Activated T-cell treated with anti-CD3 and anti-CD28 coated beads for 4 hours (primary cell): ENCODE data around the gene GREM2.

ENCODE experiments used
- DNase-seq: peaks from one replicate; pipeline ENCODE4 v3.0.0-alpha.2; 2020

GREM2 gene

GRCh38 chr1:240496941-240497340 lies 115.0 kb downstream of the GREM2 start:
- no peak for DNase-seq

- DNase-seq = no peak
These were observed 115.6 kb downstream of the GREM2 start for GRCh38 chr1:240496356-240496755.

DNA sequence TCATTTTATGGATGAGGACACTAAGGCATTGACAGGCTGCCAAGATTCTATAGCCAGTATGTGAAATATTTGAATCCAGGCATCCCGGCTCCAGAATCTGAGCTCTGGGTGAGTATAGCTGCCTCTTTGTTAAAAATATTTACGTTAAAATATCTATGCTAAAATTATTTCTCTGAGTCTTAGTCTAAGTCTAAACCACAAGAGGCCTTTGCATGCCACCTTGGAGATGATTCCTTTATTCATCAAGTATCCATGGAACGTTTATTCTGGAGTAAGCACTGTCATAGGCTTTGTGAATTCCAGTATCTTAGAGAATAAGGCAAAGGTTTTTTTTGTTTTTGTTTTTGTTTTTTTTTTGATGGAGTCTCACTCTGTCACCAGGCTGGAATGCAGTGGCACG lies 116.4 kb downstream of the GREM2 start:
- DNase-seq = no peak

DNA sequence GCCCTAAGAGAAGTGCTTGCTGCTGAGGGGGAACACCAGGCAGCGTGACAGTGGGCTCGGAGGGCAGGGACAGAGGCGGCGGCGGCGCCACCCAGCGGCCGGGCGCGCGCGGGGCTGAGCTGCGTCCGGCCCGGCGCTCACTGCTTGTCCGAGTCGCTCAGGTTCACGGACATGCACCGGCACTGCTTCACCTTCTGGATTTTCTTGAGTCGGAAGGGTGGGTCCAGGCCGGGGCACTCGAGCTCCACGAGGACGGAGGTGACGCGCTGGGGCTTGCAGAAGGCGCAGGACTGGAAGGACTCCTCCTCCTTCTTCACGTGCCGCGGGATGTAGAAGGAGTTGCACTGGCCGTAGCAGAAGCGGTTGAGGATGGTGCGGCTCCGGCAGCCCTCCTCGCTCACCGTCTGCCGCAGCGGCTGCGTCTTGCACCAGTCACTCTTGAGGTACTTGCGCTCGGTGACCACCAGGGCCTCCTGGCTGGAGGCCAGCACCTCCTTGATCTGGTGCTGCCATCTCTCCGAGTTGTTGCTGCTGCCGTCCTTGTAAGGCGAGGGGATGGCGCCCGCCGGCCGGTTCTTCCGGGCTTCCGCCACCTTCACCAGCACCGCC lies 119.0 kb downstream of the GREM2 start:
- DNase-seq = no peak

- DNase-seq = no peak
These were observed 120.2 kb downstream of the GREM2 start for GRCh38 chr1:240491796-240492195.

- no peak for DNase-seq
These were observed 120.8 kb downstream of the GREM2 start for GRCh38 chr1:240491156-240491555.

DNA sequence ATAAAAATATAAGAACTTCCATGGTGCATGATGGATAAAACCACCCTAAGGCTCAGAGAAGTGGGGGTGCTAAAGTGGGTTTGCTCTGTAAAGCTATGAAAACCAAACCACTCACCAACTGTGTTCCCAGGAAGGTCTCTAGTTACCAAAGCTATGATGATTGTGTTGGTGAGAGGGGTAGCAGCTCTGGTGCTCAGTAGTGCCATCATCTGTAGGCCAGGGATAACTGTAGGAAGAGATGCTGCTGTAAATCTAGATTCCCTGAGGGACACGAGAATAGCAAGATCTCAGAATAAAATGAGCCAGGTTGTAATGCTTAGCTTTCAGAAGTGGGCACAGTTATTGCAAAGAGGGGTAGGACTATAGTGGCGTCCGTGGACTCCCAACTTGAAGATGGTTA lies 124.5 kb downstream of the GREM2 start:
- no peak for DNase-seq

DNA sequence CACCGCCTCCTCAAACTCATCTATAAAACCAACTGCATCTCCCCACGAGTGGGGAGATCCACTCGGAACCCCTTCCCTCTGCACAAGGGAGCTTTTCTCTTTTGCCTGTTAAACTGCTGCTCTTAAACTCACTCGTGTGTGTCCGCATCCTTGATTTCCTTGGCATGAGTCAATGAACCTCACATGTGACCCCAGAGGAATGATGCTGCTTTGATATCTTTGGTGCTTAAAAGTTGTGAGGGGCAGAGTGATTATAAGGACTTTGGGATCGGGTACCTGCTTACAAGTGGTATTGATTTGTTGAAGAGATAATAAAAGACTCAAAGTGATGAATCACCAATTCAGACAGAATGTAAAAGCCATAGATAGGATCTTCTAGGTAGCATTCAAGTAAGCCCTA lies 125.3 kb downstream of the GREM2 start:
- DNase-seq = no peak

GRCh38 chr1:240484804-240485443 lies 127.0 kb downstream of the GREM2 start:
- no peak for DNase-seq

GRCh38 chr1:240478536-240478935 lies 133.4 kb downstream of the GREM2 start:
- DNase-seq = no peak

- DNase-seq = no peak
These were observed 136.1 kb downstream of the GREM2 start for GRCh38 chr1:240475832-240476231.

DNA sequence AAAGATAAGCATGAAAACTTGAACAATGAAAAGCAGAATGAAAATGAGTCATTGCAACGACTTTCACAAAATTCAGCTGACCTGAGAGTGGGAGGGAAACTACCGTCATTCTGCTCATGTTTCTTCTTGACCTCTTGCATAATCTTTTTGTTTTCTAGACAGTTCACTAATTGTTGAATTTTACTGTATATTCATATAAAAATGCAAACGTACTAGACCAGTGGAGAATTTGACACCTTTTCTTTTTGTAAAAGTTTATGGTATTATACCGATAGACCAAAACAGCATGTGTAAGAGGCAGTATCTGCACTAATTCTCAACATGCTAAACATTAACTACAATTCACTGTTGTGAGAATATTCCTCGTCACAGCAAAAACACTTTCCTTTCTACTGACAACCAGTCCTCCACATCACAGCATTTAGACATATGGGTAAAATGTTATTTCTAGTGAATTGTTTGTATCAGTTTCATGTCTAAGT lies 137.8 kb downstream of the GREM2 start:
- DNase-seq = no peak

- DNase-seq = no peak
These were observed 143.3 kb downstream of the GREM2 start for GRCh38 chr1:240468656-240469055.

- no peak for DNase-seq
These were observed 144.1 kb downstream of the GREM2 start for GRCh38 chr1:240467895-240468294.

GRCh38 chr1:240466509-240466908 lies 145.4 kb downstream of the GREM2 start:
- no peak for DNase-seq

GRCh38 chr1:240465531-240465940 lies 146.4 kb downstream of the GREM2 start:
- no peak for DNase-seq

- DNase-seq = no peak
These were observed 147.9 kb downstream of the GREM2 start for GRCh38 chr1:240464099-240464498.

GRCh38 chr1:240462766-240463395 lies 149.1 kb downstream of the GREM2 start:
- DNase-seq = no peak

DNA sequence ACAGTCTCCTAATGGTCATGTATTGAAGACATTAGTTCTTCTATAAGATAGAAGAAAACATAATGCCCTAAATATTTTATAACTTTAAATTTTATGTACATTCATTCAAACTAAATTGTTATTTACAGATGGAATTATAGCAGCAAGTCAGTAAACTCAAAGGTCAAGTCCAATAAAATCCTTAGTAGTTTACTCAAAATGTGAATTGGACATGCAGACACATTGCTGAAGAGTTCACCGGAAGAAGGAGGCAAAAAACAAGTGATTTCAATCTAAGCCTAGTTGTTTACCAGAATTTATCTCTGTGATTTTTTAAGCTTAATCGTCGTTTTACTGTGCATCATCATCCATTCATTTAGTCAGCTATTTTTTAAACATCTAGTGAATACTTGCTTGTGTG lies 149.7 kb downstream of the GREM2 start:
- DNase-seq = no peak

GRCh38 chr1:240457203-240457602 lies 154.8 kb downstream of the GREM2 start:
- no peak for DNase-seq

- no peak for DNase-seq
These were observed 156.6 kb downstream of the GREM2 start for GRCh38 chr1:240455228-240455821.

DNA sequence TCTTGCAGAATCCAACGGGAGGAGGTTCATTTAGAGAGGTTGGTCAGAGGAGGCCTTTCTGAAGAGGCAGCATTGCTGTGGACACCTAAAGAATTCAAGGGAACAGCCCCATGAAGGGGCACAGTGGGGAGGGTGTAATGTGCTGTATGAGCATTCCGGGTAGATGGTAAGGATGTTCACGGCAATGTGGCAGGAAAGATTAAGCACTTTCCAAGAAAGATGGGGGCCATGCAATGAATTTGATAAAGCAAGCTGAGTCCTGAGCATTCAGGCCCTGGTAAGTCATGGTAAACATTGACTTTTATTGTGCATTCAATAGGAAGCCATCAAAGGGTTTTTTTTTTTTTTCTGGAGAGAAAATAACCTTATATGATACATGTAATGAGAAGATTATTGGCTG lies 166.6 kb downstream of the GREM2 start:
- no peak for DNase-seq

- DNase-seq = no peak
These were observed 170.3 kb downstream of the GREM2 start for GRCh38 chr1:240441669-240442068.
